Stimulated activated naive CD8-positive, alpha-beta T cell treated with anti-CD3 and anti-CD28 coated beads, Interleukin-15, Interleukin-2, amounts not matched to agents 100 ng/mL and 50 ng/mL, for 24 hours (primary cell): Measurements from ENCODE around the gene IFITM10.

ENCODE experiments used
- H3K27ac Mint-ChIP-seq: one replicate; pipeline ENCODE4 v1.8.0; 2021; ENCODE audit warnings: mild to moderate bottlenecking, mixed read lengths
- H3K27me3 Mint-ChIP-seq: one replicate; pipeline ENCODE4 v1.8.0; 2021; ENCODE audit warnings: mixed read lengths
- H3K36me3 Mint-ChIP-seq: one replicate; pipeline ENCODE4 v1.8.0; 2021; ENCODE audit warnings: low read depth, mixed read lengths
- H3K4me1 Mint-ChIP-seq: one replicate; pipeline ENCODE4 v1.8.0; 2021; ENCODE audit warnings: low read depth, mixed read lengths
- H3K4me3 Mint-ChIP-seq: one replicate; pipeline ENCODE4 v1.8.0; 2021; ENCODE audit warnings: mild to moderate bottlenecking, mixed read lengths
- H3K9me3 Mint-ChIP-seq: one replicate; pipeline ENCODE4 v1.8.0; 2021; ENCODE audit warnings: mixed read lengths

Gene IFITM10

GRCh38 chr11:1750481-1750839 lies at the start of gene IFITM10:
Gene IFITM10, minus strand, starts transcription at chr11:1750595. Its CDS starts 153 bp downstream, at chr11:1750442.
- Mint-ChIP-seq H3K9me3 (peaks cover 7% of the 10 kb centered on the region), H3K36me3 (peaks cover 5% of the 10 kb centered on the region), H3K4me3 (peak within 1 kb of the TSS; percentile 48), H3K4me1 (peaks cover 36% of the 10 kb centered on the region), H3K27me3 (peaks cover 14% of the 10 kb centered on the region), H3K27ac (peak within 1 kb of the TSS; percentile 31)

GRCh38 chr11:1797391-1798125 lies 47.2 kb upstream of the IFITM10 start:
- Mint-ChIP-seq H3K27me3 (peaks cover 4% of the 10 kb centered on the region), H3K27ac (no peak overlapping the region), H3K9me3 (no peaks in the 10 kb centered on the region), H3K4me3 (no peak overlapping the region), H3K36me3 (no peaks in the 10 kb centered on the region), H3K4me1 (peaks cover 8% of the 10 kb centered on the region)

DNA sequence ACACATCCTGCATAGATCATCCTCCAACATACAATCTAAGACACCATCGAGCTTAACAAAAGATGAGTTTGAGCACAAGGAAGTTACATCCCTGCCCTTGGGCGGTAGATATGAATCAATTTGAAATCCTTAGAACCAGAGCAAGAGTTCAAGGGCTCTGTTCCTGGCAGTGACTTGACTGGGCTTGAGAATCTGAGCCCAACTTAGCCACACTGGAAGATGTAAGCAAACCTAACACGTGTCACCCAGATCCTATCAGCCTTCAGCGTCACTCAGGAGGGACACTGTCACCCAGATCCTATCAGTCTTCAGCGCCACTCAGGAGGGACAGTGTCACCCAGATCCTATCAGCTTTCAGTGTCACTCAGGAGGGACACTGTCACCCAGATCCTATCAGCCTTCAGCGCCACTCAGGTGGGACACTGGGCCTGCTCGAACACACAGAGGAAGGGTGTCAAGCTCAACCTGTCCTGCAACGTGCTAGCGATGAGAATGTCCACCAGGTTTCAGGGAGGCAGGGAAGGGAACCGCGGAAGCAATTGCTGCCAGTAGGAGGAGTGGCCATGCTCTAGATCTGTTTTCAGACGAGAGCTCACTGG lies 46.1 kb upstream of the IFITM10 start:
- peaks cover 4% of the 10 kb centered on the region for H3K27me3 Mint-ChIP-seq
- peaks cover 11% of the 10 kb centered on the region for H3K4me1 Mint-ChIP-seq
- peak overlapping the region; percentile 1 for H3K27ac Mint-ChIP-seq
- no peak overlapping the region for H3K4me3 Mint-ChIP-seq
- H3K9me3 Mint-ChIP-seq, result no peaks in the 10 kb centered on the region
- H3K36me3 Mint-ChIP-seq, result no peaks in the 10 kb centered on the region

- no peaks in the 10 kb centered on the region for H3K36me3 Mint-ChIP-seq
- H3K4me3 Mint-ChIP-seq, result peak overlapping the region; percentile 73
- H3K27ac Mint-ChIP-seq, result no peak overlapping the region
- no peaks in the 10 kb centered on the region for H3K9me3 Mint-ChIP-seq
- H3K27me3 Mint-ChIP-seq, result peaks cover 4% of the 10 kb centered on the region
- peaks cover 11% of the 10 kb centered on the region for H3K4me1 Mint-ChIP-seq
Observed at GRCh38 chr11:1793081-1793480, 42.7 kb upstream of the IFITM10 start.

DNA sequence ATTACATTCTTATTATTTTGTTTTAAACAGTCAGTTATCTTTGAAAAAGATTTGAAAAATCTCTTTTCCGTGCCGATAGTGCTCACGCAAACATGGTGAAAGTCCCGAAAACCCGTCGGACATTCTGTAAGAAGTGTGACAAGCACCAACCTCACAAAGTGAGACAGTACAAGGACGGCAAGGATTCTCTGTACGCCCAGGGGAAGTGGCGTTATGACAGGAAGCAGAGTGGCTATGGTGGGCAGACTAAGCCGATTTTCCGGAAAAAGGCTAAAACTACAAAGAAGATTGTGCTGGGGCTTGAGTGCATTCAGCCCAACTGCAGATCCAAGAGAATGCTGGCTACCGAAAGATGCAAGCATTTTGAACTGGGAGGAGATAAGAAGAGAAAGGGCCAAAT lies 42.1 kb upstream of the IFITM10 start:
- Mint-ChIP-seq H3K27me3 (peaks cover 4% of the 10 kb centered on the region), H3K9me3 (no peaks in the 10 kb centered on the region), H3K4me1 (peaks cover 11% of the 10 kb centered on the region), H3K27ac (peak overlapping the region; percentile 73), H3K36me3 (no peaks in the 10 kb centered on the region), H3K4me3 (peak overlapping the region; percentile 73)

GRCh38 chr11:1791912-1792311 lies 41.5 kb upstream of the IFITM10 start:
- no peak overlapping the region for H3K4me3 Mint-ChIP-seq
- no peaks in the 10 kb centered on the region for H3K36me3 Mint-ChIP-seq
- no peaks in the 10 kb centered on the region for H3K9me3 Mint-ChIP-seq
- peaks cover 11% of the 10 kb centered on the region for H3K4me1 Mint-ChIP-seq
- H3K27ac Mint-ChIP-seq, result no peak overlapping the region
- peaks cover 4% of the 10 kb centered on the region for H3K27me3 Mint-ChIP-seq

GRCh38 chr11:1786466-1786865 lies 36.1 kb upstream of the IFITM10 start:
- Mint-ChIP-seq H3K9me3 (no peaks in the 10 kb centered on the region), H3K4me1 (no peaks in the 10 kb centered on the region), H3K27me3 (no peaks in the 10 kb centered on the region), H3K36me3 (no peaks in the 10 kb centered on the region), H3K4me3 (no peak overlapping the region), H3K27ac (no peak overlapping the region)

- Mint-ChIP-seq H3K4me3 (no peak overlapping the region), H3K27me3 (no peaks in the 10 kb centered on the region), H3K9me3 (no peaks in the 10 kb centered on the region), H3K27ac (no peak overlapping the region), H3K4me1 (no peaks in the 10 kb centered on the region), H3K36me3 (no peaks in the 10 kb centered on the region)
Observed at GRCh38 chr11:1785749-1786413, 35.5 kb upstream of the IFITM10 start.

DNA sequence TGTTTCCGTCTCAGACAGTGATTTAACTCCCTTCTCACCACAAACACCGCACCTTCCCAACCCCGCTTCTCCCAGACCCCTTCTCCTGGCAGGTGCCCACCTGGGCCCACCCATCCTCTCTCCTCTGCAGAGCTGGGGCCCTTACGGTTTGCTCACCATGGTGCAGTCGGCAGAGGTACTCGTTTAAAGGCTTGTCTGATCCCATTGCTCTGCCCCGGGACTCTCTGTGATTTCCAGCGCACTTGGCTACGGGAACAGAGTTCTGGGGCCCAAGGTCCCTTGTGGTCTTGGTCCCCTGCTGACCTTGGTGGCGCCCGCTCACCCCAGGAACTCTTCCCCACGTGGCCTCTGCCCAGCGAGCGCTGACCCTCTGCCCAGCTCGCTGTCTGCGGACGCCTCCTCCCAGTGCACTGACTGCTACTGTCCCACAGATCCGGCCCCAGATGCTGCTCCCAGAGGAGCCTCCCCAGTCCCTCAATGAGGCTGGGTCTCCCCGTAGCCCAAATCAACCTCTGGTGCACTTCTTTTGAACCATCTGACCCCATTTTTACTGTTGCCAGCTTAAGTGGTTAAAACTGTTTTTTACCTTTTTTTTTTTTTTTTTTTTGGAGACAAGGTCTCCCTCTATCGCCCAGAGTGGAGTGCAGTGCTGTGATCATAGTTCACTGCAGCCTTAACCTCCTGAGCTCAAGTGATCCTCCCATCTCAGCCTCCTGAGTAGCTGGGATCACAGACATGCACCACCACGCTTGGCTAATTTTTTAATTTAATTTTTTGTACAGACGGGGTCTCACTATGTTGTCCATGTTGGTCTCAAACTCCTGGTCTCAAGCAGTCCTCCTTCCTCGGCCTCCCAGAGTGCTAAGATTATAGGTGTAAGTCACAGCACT lies 34.6 kb upstream of the IFITM10 start:
- Mint-ChIP-seq H3K36me3 (no peaks in the 10 kb centered on the region), H3K4me1 (peaks cover 7% of the 10 kb centered on the region), H3K9me3 (no peaks in the 10 kb centered on the region), H3K27me3 (no peaks in the 10 kb centered on the region), H3K4me3 (no peak overlapping the region), H3K27ac (no peak overlapping the region)

GRCh38 chr11:1783725-1784529 lies 33.5 kb upstream of the IFITM10 start:
- H3K9me3 Mint-ChIP-seq, result no peaks in the 10 kb centered on the region
- no peaks in the 10 kb centered on the region for H3K27me3 Mint-ChIP-seq
- no peak overlapping the region for H3K4me3 Mint-ChIP-seq
- H3K36me3 Mint-ChIP-seq, result no peaks in the 10 kb centered on the region
- peaks cover 7% of the 10 kb centered on the region for H3K4me1 Mint-ChIP-seq
- H3K27ac Mint-ChIP-seq, result no peak overlapping the region

DNA sequence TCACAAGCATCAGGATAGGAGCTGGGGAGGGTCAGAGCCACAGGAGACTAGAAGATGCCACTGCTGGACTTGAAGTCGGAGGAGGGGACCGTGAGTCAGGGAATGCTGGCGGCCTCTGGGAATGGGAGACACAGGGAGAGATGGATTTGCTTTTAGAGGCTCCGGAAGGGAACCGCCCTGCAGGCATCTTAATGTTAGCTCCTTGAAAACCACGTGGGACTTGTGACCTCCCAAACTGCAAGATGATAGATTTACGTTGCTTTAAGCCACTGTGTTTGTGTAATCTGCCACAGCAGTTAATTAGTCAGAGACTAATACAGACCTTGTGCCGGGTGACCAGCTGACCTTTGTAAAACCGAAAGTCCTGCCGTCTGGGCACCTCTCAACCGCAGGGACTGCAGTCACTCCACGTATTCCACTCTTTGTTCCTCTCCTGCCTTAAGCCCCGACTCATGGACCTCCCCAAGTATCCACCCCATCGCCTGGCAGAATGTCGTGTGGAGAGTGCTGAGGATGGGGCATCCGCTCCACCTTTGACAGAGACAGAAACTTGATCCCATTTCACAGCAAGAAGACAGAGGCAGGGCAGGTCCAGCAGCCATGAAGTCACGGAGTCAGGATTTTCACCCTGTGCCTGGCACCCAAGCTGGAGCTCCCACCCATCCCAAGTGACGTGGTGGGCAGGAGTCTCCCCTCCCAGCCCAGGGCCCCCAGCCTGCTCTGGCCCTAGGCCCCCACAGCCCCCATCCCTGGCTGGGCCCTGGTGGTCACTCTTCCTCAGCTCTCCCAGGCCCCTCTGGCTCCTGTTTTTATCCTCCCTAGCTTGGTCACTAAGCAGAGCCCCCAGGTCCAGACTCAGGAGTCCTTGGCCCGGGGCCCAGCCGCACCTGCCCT lies 32.7 kb upstream of the IFITM10 start:
- H3K27me3 Mint-ChIP-seq, result no peaks in the 10 kb centered on the region
- H3K9me3 Mint-ChIP-seq, result no peaks in the 10 kb centered on the region
- no peaks in the 10 kb centered on the region for H3K36me3 Mint-ChIP-seq
- H3K4me3 Mint-ChIP-seq, result no peak overlapping the region
- H3K27ac Mint-ChIP-seq, result no peak overlapping the region
- peaks cover 7% of the 10 kb centered on the region for H3K4me1 Mint-ChIP-seq

GRCh38 chr11:1782031-1782590 lies 31.7 kb upstream of the IFITM10 start:
- H3K36me3 Mint-ChIP-seq, result no peaks in the 10 kb centered on the region
- H3K27ac Mint-ChIP-seq, result no peak overlapping the region
- H3K27me3 Mint-ChIP-seq, result no peaks in the 10 kb centered on the region
- H3K9me3 Mint-ChIP-seq, result no peaks in the 10 kb centered on the region
- H3K4me1 Mint-ChIP-seq, result peaks cover 7% of the 10 kb centered on the region
- H3K4me3 Mint-ChIP-seq, result no peak overlapping the region

GRCh38 chr11:1781593-1781975 lies 31.2 kb upstream of the IFITM10 start:
- Mint-ChIP-seq H3K36me3 (no peaks in the 10 kb centered on the region), H3K27ac (no peak overlapping the region), H3K9me3 (no peaks in the 10 kb centered on the region), H3K4me1 (peaks cover 7% of the 10 kb centered on the region), H3K4me3 (no peak overlapping the region), H3K27me3 (no peaks in the 10 kb centered on the region)
